Thyroid gland (tissue), 4 donors: ENCODE measurements around the gene CCDC201. TPM values are rescaled to one million over a fixed set of nuclear protein-coding genes. Genes with fewer than 3 reads are reported as not detected.
A peak's percentile ranks its signal among the peaks of the same experiment; 100 is the strongest.

ENCODE experiments used
- DNase-seq, 2 donors: peaks; one replicate each; pipeline ENCODE4 v3.0.0-alpha.2; 2019
- H3K27ac ChIP-seq, 3 donors: fragments of 200-600 bp; sonication (generic); 1 replicate in 2 of 3; 2 replicates in 1 of 3; pipeline ENCODE4 v1.5.1; 2016 to 2019; ENCODE audit warnings: mild to moderate bottlenecking in 1 of 3, moderate library complexity in 1 of 3
- H3K27me3 ChIP-seq: fragments of 200-600 bp; sonication (generic); one replicate; pipeline ENCODE4 v1.5.1; 2019
- H3K36me3 ChIP-seq, 2 donors: fragments of 200-600 bp; sonication (generic); one replicate each; pipeline ENCODE4 v1.5.1; 2016 to 2019
- H3K4me1 ChIP-seq, 2 donors: fragments of 200-600 bp; sonication (generic); one replicate each; pipeline ENCODE4 v1.5.1; 2017 to 2019
- H3K4me3 ChIP-seq, 3 donors: fragments of 200-600 bp; sonication (generic); replicated peaks in 1 of 3; 1 replicate in 2 of 3; 2 replicates in 1 of 3; pipeline ENCODE4 v1.5.1; 2016; ENCODE audit warnings: mild to moderate bottlenecking in 1 of 3
- H3K9me3 ChIP-seq: fragments of 200-600 bp; sonication (generic); one replicate; pipeline ENCODE4 v1.5.1; 2017
- POLR2A ChIP-seq, 2 donors: fragments of 450-650 bp; IDR thresholded peaks; one replicate each; pipeline ENCODE4 v1.6.1; 2017; ENCODE audit warnings: antibody characterized with exemption in 2 of 2, mild to moderate bottlenecking in 2 of 2, moderate library complexity in 1 of 2
- WGBS, 2 donors: methylation state at CpG; one replicate each; pipeline ENCODE4 v1.1.5; 2017; 5-methylcytosine and 5-hydroxymethylcytosine counted together
- intact Hi-C: fragments of 100-400 bp; cut with DNase I; formaldehyde crosslinking; loops from one replicate; pipeline ENCODE4 v1.15.1; 2023
- total RNA-seq, 4 donors: library from RNA; depleted of rRNA; stranded (reverse); fragments of >200 nt; gene quantifications; one replicate each; pipeline ENCODE4 v1.2.3, GENCODE V29; 2016
- TF ChIP-seq, protein P1 (sequence below), 6 experiments: fragments of 200-600 bp in 3 of 6; fragments of 450-650 bp in 3 of 6; sonication (generic) in 3 of 6; IDR thresholded peaks; one replicate each; pipeline ENCODE4 v1.5.1; 2016 to 2019; ENCODE audit warnings: antibody characterized with exemption in 6 of 6, mild to moderate bottlenecking in 2 of 6, inconsistent platforms in 1 of 6, moderate library complexity in 1 of 6

CCDC201 gene
- total RNA-seq, 4 donors from 2014 or later = not detected

DNA sequence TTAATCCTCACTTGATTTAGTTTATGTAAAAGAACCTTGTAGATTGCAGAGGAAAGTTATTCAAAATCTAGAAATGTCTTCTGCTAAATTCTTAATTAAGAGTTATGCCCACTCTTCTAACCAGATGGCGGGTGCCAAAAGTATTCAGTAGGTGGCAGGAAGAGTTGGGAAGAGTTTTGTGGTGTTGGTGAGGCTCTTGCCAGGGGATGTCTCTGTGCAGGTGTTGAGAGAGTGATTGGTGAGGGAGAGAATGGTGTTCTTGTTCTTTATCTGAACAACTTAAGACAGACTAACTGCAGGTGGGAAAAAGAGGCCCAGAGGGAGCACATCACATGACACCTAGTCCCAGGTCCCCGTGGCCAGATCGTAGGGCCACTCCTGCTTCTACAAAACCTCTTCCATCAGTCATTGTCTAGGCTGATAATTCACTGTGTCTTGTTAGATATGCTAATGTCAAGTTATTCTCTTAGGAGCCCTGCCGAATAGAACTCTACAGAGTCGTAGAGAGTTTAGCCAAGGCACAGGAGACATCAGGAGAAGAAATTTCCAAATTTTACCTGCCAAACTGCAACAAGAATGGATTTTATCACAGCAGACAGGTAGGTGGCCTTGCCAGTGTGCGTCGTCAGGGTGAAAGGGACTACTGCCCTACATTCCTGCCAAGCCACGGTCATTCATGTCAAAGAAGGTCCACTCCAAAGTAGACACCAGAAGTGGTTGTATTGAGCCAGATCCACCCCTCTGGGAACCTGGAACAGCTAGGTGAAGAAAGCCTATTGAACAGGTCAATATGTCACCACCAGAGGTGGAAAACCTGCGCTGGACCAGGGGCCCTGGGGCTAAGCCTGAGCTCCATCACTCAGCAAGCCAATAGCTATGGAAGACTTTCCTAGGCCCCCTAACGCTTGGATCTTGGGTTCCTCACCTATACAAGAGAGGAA lies 18.9 kb upstream of the CCDC201 start:
- no peak overlapping the region for H3K4me3 ChIP-seq
- no peak overlapping the region for H3K27ac ChIP-seq
- H3K4me1 ChIP-seq = peaks cover 0 to 10% of the 10 kb centered on the region in 2 donors
- H3K9me3 ChIP-seq = no peaks in the 10 kb centered on the region
- no peak for TF ChIP-seq POLR2A (IDR thresholded peaks at IDR 0.05)
- DNase-seq = no peak
- WGBS, 2 donors = 79 to 81% methylated on average over 10 of the region's 10 CpGs
- no peaks in the 10 kb centered on the region for H3K36me3 ChIP-seq
- intact Hi-C loops = no loop called here
- H3K27me3 ChIP-seq = peaks cover 11% of the 10 kb centered on the region

DNA sequence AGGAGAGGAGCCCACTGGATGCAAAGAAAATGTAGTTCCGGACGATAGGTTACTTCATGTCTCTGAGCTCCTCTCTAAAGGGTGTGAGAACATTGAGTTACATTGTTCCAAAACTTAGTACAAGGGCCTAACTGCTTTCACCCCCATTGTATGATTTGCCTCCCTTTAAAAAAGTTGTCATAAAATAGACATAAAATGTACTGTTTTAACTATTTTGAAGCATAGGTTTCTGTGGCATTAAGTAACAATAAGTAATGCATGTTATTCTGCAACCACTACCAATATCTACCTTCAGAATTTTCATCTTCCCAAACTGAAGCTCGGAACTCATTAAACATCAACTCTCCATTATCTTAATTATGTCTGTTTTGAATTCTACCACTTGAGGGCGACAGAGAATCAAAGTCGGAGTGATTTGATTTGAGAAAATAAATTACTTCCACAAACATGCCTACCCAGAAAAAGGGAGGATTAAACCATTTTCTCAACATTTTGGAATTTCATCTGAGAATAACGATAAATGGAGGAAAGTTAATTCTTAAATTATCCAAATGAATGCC lies 18.1 kb upstream of the CCDC201 start:
- no peak for TF ChIP-seq POLR2A (IDR thresholded peaks at IDR 0.05)
- TF ChIP-seq, protein P1, sequence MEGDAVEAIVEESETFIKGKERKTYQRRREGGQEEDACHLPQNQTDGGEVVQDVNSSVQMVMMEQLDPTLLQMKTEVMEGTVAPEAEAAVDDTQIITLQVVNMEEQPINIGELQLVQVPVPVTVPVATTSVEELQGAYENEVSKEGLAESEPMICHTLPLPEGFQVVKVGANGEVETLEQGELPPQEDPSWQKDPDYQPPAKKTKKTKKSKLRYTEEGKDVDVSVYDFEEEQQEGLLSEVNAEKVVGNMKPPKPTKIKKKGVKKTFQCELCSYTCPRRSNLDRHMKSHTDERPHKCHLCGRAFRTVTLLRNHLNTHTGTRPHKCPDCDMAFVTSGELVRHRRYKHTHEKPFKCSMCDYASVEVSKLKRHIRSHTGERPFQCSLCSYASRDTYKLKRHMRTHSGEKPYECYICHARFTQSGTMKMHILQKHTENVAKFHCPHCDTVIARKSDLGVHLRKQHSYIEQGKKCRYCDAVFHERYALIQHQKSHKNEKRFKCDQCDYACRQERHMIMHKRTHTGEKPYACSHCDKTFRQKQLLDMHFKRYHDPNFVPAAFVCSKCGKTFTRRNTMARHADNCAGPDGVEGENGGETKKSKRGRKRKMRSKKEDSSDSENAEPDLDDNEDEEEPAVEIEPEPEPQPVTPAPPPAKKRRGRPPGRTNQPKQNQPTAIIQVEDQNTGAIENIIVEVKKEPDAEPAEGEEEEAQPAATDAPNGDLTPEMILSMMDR (IDR thresholded peaks at IDR 0.05) = peak in 4 of 6 experiments; percentile 28 to 66 (median 56)
- 41 to 42% methylated on average over 6 of the region's 6 CpGs for WGBS, 2 donors
- no peak overlapping the region for H3K27ac ChIP-seq
- H3K4me1 ChIP-seq = peaks cover 0 to 10% of the 10 kb centered on the region in 2 donors
- peaks cover 11% of the 10 kb centered on the region for H3K27me3 ChIP-seq
- H3K4me3 ChIP-seq = no peak overlapping the region
- no peak for DNase-seq
- intact Hi-C loops = no loop called here
- no peaks in the 10 kb centered on the region for H3K9me3 ChIP-seq
- no peaks in the 10 kb centered on the region for H3K36me3 ChIP-seq

DNA sequence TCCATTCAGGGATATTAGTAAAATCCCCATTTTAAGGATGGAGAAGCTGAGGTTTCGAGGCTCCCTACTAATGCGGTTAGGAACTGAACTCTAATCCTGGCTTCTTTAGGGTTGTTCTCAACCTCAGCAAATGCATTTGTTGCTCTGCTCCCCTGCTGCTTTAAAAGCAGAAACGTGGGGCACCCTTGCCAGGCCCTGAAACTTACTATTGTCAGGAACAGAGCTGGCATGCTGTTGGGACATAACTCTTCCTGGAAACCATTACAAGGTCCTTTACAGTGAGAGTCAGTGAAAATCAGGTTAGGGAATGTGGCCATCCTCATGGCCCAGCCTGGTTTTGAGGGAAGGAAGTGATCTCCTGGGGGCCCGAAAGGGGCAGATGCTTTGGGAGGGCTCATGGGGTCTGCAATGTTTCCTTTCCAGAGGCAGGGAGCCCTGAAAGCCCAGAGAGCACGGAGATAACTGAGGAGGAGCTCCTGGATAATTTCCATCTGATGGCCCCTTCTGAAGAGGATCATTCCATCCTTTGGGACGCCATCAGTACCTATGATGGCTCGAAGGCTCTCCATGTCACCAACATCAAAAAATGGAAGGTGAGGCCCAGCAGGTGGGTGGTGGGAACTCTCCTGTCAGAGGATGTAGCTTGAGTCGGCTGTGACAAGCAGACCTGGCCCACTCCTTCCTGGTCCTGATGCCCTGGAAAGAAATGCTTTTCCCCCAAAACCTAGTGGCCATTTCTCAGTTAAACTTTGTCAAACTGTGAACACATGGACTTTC lies 17.4 kb upstream of the CCDC201 start:
- Histone ChIP-seq H3K4me3 (no peak overlapping the region), H3K36me3 (no peaks in the 10 kb centered on the region), H3K4me1 (peaks cover 0 to 10% of the 10 kb centered on the region in 2 donors), H3K27ac (no peak overlapping the region), H3K9me3 (no peaks in the 10 kb centered on the region), H3K27me3 (peaks cover 11% of the 10 kb centered on the region)
- no peak for TF ChIP-seq POLR2A (IDR thresholded peaks at IDR 0.05)
- TF ChIP-seq, protein P1 (IDR thresholded peaks at IDR 0.05) = no peak
- WGBS, 2 donors = 85 to 94% methylated on average over 8 of the region's 8 CpGs
- no peak for DNase-seq
- intact Hi-C loops = no loop called here

DNA sequence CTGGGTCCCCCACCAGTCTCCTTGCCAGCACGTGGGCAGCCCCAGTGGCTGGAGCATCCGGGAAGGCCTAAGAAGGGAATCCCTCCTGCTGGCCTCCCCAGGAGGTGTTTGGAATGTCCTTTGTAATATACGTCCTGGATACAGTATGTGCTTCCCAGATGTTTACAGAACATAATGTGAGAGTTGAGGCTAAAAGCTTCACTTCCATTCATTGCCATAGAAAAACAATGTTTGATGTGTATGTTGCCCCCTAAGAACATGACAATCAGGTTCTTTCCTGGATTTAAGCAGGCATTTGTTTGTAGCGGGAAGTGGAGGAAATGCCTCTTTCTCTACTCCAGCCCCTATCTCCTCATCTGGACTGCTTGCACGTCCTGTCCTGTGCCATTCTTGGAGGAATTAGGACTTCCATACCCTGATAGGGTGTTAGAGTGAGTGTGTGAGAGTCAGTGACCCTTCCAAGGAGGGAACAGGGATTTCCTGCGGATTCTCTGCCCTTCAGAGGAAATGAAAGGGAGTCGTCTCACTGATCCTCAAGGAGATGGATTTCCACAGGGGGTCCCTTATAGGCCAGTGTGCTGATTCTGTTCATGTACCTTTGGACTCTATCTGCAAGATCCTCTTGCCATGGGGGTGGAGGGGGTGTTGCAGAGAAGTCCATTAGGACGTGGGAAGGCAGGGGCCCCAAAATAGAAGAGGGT lies 16.6 kb upstream of the CCDC201 start:
- intact Hi-C loops = no loop called here
- no peaks in the 10 kb centered on the region for H3K36me3 ChIP-seq
- no peak overlapping the region for H3K27ac ChIP-seq
- TF ChIP-seq POLR2A (IDR thresholded peaks at IDR 0.05) = no peak
- TF ChIP-seq, protein P1 (IDR thresholded peaks at IDR 0.05) = no peak
- H3K9me3 ChIP-seq = no peaks in the 10 kb centered on the region
- WGBS, 2 donors = 70 to 73% methylated on average over 8 of the region's 8 CpGs
- no peak overlapping the region for H3K4me3 ChIP-seq
- peaks cover 11% of the 10 kb centered on the region for H3K27me3 ChIP-seq
- DNase-seq = no peak
- peaks cover 0 to 10% of the 10 kb centered on the region in 2 donors for H3K4me1 ChIP-seq

DNA sequence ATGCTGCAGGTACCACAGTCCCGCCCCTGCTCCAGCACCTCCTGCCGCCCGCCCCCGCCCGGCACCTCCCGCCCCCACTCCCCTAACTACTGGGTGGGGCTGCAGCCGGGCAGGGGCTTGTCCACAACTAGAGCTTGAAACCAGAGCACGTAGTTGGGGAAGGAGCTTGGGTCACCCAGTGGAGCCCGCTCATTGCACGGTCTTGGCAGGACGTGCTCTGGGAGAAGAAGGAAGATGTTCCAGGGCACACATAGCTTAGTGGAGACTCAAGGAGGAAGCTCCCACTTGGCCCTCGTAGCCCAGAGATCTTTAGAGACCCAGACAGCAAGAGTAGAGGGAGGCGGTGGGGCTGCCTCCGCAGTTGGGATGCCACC lies 16.1 kb upstream of the CCDC201 start:
- Histone ChIP-seq H3K4me1 (peaks cover 0 to 10% of the 10 kb centered on the region in 2 donors), H3K27ac (no peak overlapping the region), H3K9me3 (no peaks in the 10 kb centered on the region), H3K36me3 (no peaks in the 10 kb centered on the region), H3K4me3 (no peak overlapping the region), H3K27me3 (peaks cover 11% of the 10 kb centered on the region)
- no peak for TF ChIP-seq POLR2A (IDR thresholded peaks at IDR 0.05)
- TF ChIP-seq, protein P1 (IDR thresholded peaks at IDR 0.05) = no peak
- WGBS, 2 donors = 22 to 45% methylated on average over 8 to 9 of the region's 14 CpGs
- intact Hi-C loops = no loop called here
- no peak for DNase-seq
